ENCODE data around the gene P2RX6.
"Not testable (repeated sequence)": the region's sequence is repeated elsewhere in the genome, so short reads cannot be mapped to it uniquely, and the experiment has no call there.

Gene P2RX6

DNA sequence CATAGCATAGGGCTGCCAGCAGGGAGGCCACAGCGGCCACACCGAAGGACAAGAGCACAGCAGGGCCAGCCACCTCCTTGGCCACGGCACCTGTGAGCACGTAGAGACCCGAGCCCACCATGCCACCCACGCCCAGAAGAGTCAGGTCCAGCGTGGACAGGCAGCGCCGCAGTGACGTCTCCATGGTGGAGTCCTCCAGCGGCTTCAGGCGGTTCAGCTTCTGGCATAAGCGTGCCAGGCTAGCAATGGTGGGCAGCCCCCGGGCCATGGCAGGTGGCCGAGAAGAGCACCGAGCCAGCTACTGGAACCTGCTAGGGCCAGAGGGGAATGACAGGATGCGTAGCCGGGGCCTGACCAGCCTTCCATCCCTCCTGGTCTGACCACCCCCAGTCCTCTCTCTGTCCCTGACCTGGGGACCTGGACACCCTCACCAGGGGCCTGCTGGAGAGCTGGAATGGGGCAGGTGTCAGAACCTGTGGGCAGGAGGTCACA, 16.6 kb downstream of the P2RX6 start:
- no peak for DNase-seq (ENCODE audit: low read depth in 2 of 2)

DNA sequence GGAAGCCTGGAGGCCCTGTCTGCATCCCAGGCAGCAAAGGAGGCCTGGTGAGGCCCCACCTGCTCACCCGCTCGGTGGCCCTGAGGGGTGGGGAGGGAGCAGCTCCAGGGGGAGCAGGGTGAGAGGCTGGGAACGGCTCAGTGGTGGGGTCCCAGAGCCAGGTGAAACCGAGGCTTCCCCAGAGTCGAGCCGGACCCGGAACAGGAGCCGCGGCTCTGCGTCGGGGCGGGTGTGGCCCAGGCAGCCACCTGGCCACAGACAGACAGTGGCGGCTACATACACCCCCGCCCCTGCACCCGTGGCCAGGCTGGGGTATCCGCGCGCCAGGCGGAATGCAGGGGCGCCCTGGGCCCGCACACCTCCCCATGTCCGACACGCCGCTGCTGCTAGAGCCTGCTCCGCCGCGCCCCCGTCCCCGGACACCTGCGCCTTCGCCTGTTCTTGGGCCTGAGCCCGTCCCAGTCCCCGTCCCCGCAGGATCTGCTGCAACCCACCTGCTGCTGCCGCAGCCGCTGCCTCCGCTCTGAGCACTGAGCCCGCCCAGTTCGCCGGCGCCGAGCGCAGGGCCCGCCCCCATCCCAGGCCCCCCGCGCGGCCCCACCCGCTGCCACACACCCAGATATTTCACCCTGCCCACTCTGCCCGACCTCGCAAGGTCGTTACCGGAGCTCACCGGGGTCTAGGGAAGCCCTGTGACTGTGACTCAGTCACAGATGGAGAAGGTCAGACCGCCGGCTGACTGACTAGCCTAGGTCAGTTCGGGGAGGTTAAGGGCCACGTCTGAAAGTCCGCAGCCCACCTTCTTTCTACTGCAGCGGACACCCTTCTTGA, 17.3 kb downstream of the P2RX6 start, which contains the start of gene SLC7A4:
SLC7A4 (minus strand) TSS at position 525 of the 831 bp plus-strand sequence. CDS start 749 bp downstream, outside the sequence.
- no peak for DNase-seq (ENCODE audit: low read depth in 2 of 2)

DNA sequence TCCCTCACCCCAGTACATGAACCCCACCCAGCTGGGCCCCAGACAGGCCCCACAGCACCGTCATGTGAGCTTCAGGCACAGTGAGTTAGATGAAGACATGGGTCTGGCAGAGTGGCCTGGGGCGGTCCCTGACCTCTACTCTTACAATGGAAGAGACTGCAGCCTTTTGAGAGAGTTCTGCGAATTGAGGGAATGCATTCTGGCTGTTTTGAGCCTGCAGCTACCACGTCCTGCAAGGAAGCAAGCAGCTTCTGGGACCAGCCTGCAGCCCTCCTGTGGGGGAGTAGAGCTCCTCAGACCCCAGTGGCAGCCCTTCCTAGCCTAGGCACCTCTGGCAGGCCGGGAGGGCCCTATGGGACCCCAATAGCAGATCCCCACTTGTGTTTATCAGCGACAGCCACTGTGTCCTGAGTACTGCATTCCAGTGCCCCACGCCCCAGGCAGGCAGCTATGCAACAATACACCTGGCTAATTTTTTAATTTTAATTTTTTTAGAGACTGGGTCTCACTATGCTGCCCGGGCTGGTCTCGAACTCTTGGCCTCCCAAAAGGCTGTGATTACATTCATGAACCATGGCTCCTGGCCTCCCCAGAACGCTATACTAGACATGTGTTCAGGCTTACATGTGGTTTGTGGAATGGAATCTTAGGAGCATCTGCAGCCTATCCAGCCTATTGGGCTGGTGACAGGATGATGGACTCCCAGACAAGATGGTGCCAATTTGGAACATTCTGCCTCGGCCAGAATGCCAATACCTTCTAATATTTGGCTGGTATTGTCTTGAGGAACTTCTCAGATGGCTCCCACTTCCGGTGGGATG, 18.1 kb downstream of the P2RX6 start:
- no peak for DNase-seq (ENCODE audit: low read depth in 2 of 2)

DNA sequence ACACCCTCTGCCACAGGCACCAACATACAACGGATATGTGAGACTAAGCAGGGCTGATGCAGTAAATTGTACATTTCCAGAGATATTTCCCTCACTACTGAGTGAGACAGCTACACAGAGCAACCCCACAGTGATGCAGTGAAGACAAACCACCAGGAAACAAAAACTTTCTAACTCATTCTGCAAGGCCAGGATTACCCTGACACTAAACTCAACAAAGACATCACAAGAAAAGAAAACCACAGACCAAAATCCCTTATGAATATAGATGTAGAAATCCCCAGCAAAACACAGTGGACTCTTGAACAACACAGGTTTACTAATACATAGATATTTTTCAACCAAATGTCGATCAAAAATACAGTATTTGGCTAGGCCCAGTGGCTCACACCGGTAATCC, 18.9 kb downstream of the P2RX6 start:
- DNase-seq (ENCODE audit: low read depth in 2 of 2), result no peak

DNA sequence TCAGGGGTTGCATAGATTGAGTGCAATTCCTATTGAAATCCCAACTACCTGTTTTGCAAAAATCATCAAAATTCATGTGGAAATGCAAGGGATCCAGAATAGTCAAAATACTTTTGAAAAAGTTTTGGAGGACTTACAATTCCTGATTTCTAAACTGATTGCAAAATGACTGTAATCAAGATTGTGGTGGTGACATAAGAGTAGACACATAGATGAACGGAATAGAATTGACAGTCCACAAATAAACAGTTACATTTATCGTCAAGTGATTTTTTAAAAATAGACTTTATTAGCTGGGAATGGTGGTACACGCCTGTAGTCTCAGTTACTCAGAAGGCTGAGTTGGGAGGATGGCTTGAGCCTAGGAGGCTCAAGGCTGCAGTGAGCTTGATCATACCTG, 20.0 kb downstream of the P2RX6 start:
- DNase-seq (ENCODE audit: low read depth in 2 of 2), result no peak

DNA sequence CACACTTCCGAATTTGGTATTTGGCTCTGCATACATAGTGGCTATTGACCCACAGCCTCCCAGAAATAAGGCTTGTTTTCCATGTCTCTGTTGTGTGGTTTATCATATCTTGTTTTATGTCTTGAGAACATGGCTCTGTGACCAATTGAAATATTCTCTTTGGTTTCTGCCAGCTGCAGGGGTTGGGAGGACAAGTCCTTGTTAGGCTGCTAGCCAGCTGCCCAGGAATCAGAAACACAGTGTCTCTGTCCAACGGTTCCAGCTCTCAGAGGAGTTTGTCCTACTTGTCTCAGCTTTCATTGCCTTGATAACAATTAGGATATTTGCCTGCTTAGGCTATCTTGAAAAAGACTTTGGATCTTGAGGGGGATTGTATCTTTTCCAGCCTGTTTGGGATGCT, 23.4 kb downstream of the P2RX6 start:
- no peak for DNase-seq (ENCODE audit: low read depth in 2 of 2)

DNA sequence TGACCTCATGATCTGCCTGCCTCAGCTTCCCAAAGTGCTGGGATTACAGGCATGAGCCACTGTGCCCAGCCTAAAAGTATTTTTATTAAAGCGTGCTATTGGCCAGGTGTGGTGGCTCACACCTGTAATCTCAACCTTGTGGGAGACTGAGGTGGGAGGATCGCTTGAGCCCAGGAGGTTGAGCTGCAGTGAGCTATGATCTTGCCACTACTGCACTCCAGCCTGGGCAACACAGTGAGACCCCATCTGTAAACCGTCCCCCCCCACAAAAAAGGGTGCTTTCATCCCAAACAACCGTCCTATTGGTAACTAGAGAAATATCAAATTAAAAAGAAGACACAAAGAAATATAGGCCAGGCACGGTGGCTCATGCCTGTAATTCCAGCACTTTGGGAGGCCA, 24.2 kb downstream of the P2RX6 start:
- DNase-seq (ENCODE audit: low read depth in 2 of 2), result not testable (repeated sequence)

DNA sequence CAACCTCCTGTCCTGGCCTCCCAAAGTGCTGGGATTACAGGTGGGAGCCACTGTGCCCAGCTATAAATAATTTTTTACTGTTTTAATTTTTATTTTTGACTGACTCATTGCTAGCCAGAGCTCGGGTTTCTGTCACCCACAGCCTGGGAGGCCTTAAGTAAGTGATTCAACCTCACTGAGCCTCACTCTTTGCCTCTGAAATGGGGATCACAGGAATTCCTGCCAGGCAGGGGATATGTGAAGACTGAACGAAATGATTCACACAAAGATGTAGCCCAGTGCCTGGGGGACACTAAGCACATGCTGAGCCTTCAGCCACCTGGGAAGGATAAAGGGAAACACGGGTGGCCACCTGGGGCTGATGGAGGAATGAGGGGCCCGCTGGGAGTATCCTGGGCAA, 27.0 kb downstream of the P2RX6 start:
- DNase-seq (ENCODE audit: low read depth in 2 of 2), result no peak

DNA sequence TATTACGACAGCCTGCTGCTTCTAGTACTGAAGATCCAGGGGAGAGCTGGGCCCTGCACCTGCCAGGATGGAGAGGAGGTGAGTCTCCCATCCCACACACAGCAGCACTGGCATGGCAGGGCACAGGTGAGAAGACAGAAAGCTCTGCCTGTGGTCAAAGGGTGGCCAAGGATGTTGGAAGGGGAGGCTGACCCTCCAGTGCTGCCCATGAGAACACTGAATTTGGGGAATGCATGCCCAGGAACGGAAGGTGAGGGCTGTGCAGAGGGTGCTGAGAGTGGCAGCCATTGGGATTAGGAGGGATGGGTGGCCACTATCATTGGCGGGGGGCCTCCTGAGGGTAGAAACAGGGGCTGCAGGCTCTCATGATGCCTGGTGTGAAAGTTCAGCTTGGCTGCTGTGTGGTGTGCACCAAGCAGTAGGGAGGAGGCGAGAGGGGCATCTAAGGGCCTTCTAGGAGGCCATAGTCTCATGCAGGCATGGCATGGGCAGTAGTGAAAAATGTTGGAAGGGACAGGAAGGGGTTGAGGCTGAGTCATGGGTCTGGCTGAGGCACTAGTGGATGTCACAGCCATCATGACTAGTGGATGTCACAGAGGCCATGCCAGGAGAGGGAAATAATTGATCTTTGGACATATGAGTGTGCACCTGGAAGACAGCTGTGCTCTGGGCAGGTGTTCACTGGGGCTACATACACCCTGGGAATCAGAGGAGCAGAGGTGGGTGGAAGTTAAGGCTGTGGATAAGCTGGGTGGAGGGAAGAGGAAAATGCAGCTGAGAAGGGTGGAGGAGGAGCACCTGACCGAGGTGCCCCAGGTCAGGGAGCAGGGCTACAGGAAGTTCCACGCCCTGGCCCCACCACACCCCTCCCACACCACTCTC, 28.3 kb downstream of the P2RX6 start:
- no peak for DNase-seq (ENCODE audit: low read depth in 2 of 2)

DNA sequence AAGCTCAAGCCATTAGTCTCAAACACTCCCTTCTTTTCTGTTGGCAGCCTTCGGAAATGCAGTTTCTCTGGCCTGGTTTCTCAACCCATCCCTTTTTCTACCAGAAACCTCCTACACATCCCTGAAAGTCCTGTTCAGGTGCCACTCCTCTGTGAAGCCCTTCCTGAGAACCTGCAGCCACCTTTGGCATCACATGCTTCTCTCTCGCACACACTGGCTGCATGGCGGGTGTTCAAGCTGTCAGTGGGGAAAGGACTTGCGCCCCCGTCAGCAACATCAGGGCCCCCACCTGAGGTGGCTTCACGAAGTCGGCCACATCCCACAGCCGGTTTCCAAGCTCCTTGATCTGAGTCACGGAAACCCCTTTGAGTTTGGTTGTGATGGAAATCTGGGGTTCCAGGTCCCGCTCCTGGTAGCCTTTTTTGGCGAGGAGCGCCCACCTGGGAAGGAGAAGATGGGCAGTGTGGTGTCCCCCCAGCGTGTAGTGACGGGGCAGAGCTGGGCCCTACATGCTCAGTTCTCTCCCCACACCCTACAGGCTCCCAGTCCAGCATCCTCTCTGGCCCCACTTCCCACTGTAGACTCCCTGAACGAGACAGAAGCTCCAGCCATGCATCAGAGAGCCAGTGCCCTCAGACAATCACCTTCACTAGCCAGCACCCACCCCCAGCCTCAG, 29.0 kb downstream of the P2RX6 start:
- DNase-seq (ENCODE audit: low read depth in 2 of 2), result no peak

DNA sequence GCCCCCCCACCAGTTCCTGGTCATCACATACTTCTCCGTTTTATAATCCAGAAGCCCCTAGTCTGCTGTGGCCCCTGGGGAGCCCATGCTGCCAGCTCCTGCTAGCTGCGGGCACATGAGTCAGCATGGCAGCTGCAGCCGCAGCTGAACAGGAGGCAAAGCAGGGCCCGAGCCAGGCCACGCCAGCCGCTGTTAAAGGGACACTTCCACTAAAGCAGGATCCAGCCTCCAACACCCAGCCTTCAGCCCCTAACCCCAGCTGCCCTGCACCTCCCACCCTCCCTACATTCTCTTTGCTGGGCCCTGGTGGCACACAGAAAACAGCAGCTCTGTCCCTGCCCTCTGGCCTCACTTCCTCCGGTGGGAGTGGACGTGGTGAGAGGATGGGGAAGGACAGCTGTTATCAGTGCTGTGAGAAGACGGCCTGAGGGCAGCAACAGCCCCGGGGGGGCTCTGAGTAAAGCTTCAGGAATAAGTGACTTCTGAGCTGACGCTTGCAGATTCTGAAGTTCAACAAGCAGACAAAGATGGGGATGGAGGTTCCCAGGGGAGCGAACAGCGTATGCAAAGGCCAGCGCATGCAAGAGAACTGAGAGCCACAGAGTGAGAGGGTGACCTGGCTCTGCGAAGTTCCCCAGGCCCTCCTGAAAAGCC, 30.1 kb downstream of the P2RX6 start:
- DNase-seq (ENCODE audit: low read depth in 2 of 2), result no peak

DNA sequence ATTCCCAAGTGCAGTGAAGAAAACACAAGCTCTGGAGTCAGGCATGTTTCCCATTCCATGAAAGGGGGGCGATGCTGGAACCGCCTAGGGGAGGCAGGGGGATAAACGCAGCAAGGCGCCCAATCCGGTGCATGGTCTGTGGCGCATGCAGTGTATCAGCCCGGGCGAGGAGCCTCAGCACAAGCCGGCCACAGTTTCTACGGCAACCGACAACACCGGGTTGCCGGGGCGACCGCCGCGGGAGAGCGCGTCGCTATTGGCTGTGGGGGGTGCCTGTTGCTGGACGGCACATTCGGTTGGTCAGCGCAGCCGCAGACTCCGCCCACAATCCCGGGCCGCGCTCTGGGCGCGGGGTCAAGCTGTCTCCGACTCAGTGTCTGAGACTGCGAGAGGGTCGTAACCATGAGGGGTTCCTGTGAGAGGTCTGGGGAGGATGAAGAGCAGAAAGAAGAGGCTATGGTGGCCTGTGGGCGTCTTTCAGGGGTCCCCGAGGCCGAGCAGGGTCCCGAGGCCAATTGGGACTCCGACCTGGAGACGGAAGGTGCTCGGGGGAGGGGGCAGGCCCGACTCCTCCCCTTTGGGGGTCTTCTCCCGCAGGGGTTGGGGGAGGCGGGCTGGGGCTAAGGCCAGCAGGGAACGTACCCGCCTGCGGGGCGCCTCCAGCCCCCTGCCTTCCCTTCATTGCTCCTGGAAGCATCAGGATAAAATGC, 30.8 kb downstream of the P2RX6 start, which contains the start of gene LRRC74B:
LRRC74B (plus strand) TSS at position 362 of the 710 bp plus-strand sequence; CDS start at position 403, 41 bp downstream.
- peak; percentile 52 to 71 for DNase-seq (ENCODE audit: low read depth in 2 of 2)

DNA sequence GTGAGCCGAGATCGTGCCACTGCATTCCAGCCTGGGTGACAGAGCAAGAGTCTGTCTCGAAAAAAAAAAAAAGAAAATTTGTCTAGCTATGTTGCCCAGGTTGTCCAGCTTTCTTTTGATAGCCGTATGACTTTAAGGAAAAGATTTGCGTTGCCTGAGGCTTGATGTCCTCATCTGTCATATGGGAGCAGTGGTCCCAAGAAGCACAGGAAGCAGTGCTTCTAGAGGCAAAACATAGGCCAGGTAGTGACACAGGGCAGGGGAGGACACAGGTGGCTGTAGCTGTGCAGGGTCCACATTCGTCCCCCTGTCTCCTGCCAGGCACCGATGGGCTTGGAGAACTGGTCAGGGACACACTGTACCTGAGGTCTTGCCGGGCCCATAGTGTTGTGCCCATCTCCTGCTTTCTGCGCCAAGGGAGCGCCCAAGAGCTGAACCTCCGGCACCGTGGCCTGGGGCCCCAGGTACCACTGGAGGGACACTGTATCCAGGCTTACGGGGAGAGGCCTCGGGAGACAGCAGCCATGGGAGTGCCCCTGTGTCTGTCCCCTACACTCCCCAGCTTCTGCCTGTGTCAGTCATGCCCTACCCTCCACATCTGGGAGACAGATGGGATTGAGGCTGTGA, 32.2 kb downstream of the P2RX6 start:
- DNase-seq (ENCODE audit: low read depth in 2 of 2), result no peak

DNA sequence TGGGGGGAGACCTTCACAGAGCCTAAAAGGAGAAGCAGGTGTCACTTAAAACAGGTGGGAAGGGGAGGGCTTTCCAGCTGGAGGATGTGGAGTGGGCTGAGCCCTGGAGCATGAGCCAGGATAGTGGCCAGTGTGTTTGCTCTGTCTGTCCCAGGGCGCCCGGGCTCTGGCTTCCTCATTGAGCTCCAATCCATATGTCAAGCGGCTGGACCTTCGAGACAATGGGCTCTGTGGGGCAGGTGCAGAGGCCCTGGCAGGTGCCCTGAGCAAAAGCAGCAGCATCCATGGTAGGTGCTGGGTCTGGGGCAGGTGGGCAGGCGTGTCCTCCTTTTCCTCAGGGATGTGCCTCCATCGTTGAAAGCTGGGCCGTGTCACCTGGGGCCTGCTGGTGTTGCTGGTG, 32.8 kb downstream of the P2RX6 start:
- DNase-seq (ENCODE audit: low read depth in 2 of 2), result no peak

DNA sequence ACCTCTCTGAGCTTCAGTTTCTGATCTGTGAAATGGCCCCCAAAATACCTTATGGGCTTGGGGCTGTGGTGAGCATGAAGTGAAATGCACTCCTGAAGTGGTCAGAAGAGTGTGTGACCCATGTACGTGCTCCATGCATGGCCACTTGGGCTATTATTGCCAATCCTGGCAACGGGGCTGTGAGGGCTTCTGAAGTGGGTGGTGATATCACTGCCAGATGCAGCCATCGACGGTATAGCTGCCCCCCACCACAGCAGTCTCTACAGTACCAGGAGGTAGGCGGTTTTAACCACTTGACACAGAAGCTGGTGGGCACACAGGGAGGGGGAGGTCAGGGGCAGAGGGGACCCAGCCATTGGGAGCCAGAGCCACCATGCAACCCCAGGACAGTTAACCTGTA, 33.5 kb downstream of the P2RX6 start:
- DNase-seq (ENCODE audit: low read depth in 2 of 2), result not testable (repeated sequence)

DNA sequence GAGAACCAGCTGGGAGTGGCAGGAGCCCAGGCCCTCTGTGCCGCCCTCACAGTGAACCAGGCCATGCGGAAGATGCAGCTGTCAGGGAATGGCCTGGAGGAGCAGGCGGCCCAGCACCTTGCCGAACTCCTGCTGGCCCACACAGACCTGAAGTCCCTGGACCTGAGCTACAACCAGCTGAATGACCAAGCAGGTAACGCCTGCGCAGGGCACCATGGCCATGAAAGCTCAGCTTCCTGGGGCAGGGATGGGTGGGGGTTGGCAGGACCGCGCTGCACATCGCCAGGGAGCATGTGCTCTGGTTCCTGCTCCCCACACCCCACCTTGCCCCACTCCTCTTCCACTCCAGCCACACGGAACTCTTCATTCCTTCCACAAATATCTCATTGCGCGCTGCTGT, 34.0 kb downstream of the P2RX6 start:
- DNase-seq (ENCODE audit: low read depth in 2 of 2), result not testable (repeated sequence)

DNA sequence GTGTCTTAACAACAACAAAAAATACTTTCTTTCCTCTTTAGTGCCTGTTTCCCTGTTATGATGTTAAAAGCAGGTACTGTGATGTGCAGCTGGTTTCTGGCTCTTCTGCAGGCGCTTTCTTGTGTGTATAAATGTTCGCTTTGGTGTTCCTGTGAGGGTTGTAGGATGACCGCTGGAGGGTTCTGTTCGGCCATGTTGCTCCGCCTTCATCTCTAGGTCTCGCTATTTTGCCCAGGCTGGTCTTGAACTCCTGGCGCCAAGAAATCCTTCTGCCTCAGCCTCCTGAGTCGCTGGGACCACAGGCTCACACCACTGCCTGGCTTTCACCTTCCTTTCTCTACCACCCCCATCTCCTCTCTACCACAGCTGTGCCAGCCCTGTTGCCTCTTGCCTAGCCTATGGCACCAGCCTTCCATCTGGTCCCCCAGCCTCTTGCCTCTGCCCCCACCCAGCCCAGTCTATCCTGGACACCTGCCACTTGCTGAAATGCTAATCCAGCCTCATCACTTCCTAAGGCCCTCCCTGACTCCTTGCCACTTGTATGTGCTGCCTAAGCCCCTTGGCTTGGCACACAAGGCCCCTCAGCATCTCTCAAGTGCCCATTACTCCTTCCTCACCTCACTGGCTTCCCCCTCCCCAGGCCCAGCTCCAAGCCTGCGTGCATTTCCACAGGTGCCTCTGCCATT, 36.3 kb downstream of the P2RX6 start:
- DNase-seq (ENCODE audit: low read depth in 2 of 2), result no peak

DNA sequence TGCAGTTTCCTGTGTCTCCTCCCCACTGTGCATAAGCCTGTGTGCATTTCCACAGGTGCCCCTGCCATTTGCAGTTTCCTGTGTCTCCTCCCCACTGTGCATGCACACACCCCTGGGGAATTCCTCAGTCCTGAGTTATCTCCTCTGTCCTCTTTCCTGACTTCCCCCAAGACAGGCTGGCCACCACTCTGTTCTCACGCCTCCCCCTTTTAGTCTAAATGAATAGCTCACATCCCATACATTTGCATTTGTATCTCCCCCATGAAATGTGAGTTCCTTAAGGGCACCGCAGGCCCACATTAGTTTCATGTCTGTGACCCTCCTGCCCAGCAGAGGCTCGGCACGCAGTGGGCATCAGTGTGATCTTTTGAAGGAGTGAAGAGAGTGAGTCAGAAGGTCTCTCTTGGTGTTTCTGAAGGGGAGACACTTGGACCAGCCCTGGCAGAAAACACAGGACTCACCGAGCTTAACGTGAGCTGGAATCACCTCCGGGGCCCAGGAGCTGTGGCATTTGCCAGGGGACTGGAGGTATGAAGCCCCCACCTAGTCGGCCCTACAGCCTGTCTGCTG, 37.0 kb downstream of the P2RX6 start:
- no peak for DNase-seq (ENCODE audit: low read depth in 2 of 2)

Measured in stimulated activated CD4-positive, alpha-beta T cell treated with anti-CD3 and anti-CD28 coated beads, Interleukin-15, amount 100 ng/mL, for 48 hours (primary cell).